ENCODE data around the gene MTM1.
A peak's percentile ranks its signal among the peaks of the same experiment; 100 is the strongest.

The MTM1 gene

GRCh38 chrX:150690126-150690525, 121.7 kb downstream of the MTM1 start:
- TF ChIP-seq POLR2A (IDR thresholded peaks at IDR 0.05; ENCODE audit: low read depth, low read length): no peak
- FAIRE-seq (peak; percentile 78), DNase-seq (ENCODE audit: insufficient read length, low spot score) (peak; percentile 62)

DNA sequence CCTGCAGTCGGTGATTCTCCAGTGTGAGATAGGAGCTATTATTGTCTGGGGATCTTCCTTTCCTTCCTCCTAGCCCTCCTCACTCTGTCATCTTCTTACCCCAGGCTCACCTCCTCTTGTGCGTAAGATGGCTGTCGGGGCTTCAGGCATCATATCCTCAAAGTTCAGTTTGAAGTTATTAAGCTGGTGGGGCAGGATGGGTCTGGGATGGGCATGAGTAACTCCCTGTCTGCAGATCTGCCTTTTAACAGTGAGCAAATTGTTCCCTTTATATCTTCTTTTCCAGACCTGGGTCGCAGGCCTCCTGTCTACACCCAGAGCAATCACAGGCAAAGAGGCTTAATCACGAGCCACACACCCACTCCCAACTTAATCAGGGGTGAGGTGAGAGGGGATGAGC, 123.9 kb downstream of the MTM1 start:
- DNase-seq (ENCODE audit: insufficient read length, low spot score) (no peak), FAIRE-seq (no peak)

GRCh38 chrX:150692831-150693724, 124.7 kb downstream of the MTM1 start, which contains the start of gene MTMR1:
TSS of gene MTMR1 (plus strand) at chrX:150693396. CDS start at chrX:150693531, 135 bp downstream.
- FAIRE-seq (no peak), DNase-seq (ENCODE audit: insufficient read length, low spot score) (no peak)
- no peak for TF ChIP-seq POLR2A (IDR thresholded peaks at IDR 0.05; ENCODE audit: low read depth, low read length)

More for the DNA sequence above, 123.9 kb downstream of the MTM1 start:
- TF ChIP-seq POLR2A (IDR thresholded peaks at IDR 0.05; ENCODE audit: low read depth, low read length): no peak

DNA sequence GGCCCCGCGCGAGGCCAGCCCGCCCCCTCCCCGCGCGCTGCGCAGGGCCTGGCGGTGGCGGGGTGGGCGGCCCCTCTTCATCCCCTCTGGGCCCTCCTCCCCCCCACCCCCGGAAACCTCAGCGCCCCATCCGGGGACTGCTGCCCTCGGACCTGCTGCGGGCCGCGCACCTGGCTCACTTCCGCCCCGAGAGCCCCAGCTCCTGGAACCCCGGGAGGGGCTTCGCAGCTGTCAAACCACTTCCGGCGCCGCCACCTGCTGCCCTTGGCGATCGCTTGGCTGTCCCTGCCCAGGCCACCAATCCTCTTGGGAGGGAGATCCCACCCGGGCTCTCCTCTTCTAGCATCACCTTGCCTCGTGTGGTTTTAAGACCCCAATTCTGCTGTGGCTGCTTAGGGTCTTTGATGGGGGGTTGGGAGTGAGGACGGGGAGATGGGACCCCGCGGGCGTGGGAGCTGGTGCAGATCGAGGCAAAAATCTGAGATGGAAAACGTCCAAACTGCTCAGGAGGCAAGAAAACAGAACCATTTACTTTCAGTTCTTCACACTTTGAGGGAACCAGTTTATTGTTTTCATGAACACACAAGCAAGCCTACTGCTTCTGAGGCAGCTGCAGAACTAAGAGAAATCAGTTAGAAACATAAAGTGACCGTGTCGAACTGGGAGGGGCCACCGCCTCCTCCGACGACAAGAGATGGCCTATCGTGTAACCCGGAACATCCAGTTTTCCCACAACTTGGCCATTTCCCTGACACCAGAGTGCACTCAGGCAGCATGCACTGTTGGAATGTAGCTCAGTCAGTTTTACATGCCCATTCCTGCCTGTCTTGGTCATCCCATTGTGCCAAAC, 125.5 kb downstream of the MTM1 start:
- FAIRE-seq (no peak), DNase-seq (ENCODE audit: insufficient read length, low spot score) (peak; percentile 70)
- TF ChIP-seq POLR2A (IDR thresholded peaks at IDR 0.05; ENCODE audit: low read depth, low read length): no peak

GRCh38 chrX:150694738-150695410, 126.5 kb downstream of the MTM1 start:
- TF ChIP-seq POLR2A (IDR thresholded peaks at IDR 0.05; ENCODE audit: low read depth, low read length): no peak
- DNase-seq (ENCODE audit: insufficient read length, low spot score) (no peak), FAIRE-seq (no peak)

DNA sequence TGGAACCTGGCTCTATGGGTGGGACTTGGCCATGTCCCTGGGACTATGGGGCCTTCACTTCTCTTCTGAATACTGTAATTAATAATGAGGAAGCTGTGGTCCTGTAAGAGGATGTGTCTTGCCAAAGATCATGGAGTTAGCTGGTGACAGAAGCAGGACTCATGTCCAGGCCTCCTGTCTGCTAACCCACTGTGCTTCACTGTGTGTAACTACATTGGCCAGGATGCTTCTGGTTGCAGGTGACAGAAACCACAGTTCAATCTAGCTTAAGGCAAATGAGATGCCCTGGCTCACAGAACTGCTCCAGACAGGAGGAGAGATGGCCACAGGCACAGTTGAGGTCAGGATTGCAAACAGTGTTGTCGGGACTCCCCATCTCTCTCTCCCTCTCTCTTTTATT, 127.9 kb downstream of the MTM1 start:
- no peak for TF ChIP-seq POLR2A (IDR thresholded peaks at IDR 0.05; ENCODE audit: low read depth, low read length)
- no peak for FAIRE-seq
- no peak for DNase-seq (ENCODE audit: insufficient read length, low spot score)

- no peak for FAIRE-seq
- TF ChIP-seq POLR2A (IDR thresholded peaks at IDR 0.05; ENCODE audit: low read depth, low read length): no peak
- no peak for DNase-seq (ENCODE audit: insufficient read length, low spot score)
These were observed 128.4 kb downstream of the MTM1 start for GRCh38 chrX:150696866-150697265.

GRCh38 chrX:150697641-150698040, 129.2 kb downstream of the MTM1 start:
- DNase-seq (ENCODE audit: insufficient read length, low spot score): no peak
- FAIRE-seq: no peak
- TF ChIP-seq POLR2A (IDR thresholded peaks at IDR 0.05; ENCODE audit: low read depth, low read length): no peak

GRCh38 chrX:150698981-150699380, 130.6 kb downstream of the MTM1 start:
- DNase-seq (ENCODE audit: insufficient read length, low spot score): no peak
- no peak for FAIRE-seq
- TF ChIP-seq POLR2A (IDR thresholded peaks at IDR 0.05; ENCODE audit: low read depth, low read length): no peak

DNA sequence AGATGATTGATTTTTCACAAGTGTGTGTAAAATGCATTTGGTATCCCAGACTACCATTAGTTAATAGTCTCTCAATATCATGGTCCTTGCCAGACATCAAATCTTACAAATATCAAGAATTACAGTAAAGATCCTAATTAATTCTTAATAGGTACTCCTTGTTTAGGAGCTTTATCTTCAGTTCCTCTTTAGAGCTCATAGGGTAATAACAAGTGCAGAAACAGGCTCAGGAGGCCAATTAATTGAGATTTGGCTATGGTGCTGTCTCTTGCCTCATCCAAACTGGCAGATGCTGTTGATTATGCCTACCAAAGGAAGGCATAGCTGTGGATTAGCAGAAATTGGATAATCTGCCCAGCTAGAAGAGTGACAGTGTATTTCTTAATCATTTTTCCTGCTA, 131.7 kb downstream of the MTM1 start:
- FAIRE-seq (no peak), DNase-seq (ENCODE audit: insufficient read length, low spot score) (no peak)
- no peak for TF ChIP-seq POLR2A (IDR thresholded peaks at IDR 0.05; ENCODE audit: low read depth, low read length)

DNA sequence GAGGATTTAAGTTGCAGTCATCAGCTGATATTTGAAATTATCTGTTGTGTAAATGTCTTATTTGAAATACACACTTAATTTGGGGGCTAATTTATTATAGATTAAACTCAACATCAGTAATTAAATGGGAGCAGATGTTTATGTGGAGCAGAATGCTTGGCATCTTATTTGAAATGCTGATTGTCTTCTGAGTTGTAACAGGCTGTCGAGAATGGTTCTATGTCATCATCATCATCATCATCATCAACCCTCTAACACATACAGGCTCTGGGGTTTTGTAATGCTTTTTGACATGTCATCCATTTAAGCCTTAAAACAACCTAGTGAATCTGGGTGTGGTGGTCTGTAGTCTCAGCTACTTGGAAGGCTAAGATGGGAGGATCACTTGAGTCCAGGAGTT, 133.0 kb downstream of the MTM1 start:
- TF ChIP-seq POLR2A (IDR thresholded peaks at IDR 0.05; ENCODE audit: low read depth, low read length): no peak
- no peak for FAIRE-seq
- no peak for DNase-seq (ENCODE audit: insufficient read length, low spot score)

GRCh38 chrX:150702966-150703694, 134.7 kb downstream of the MTM1 start:
- no peak for FAIRE-seq
- DNase-seq (ENCODE audit: insufficient read length, low spot score): no peak
- TF ChIP-seq POLR2A (IDR thresholded peaks at IDR 0.05; ENCODE audit: low read depth, low read length): no peak

DNA sequence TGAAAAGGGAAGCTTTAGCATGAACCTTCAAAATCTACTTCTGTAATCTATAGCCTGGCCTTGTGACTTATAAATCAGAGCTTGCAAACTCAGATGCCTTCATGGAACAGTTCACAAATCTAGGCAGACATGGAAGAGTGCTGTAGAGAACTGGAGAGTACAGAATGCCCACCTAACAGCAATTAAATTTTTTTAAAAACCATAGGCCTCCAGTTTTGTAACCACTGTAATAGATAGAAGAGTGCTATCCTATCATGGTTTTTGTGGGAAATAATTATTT, 135.2 kb downstream of the MTM1 start:
- DNase-seq (ENCODE audit: insufficient read length, low spot score) (no peak), FAIRE-seq (no peak)
- no peak for TF ChIP-seq POLR2A (IDR thresholded peaks at IDR 0.05; ENCODE audit: low read depth, low read length)

Measured in H54 (cell line).